H54 (cell line): ENCODE measurements around the gene ARHGAP45.
A peak's percentile ranks its signal among the peaks of the same experiment; 100 is the strongest.
"Not testable (repeated sequence)": the region's sequence is repeated elsewhere in the genome, so short reads cannot be mapped to it uniquely, and the experiment has no call there.

Experiments used
- DNase-seq: peaks from one replicate; pipeline ENCODE4 v3.0.0; 2011; ENCODE audit warnings: low spot score, mixed read lengths; ENCODE audit not compliant: insufficient read length
- FAIRE-seq: peaks from 3 replicates; lab custom pipeline; 2011; peaks lifted over from hg19 to GRCh38; lab: Jason Lieb, UNC
- POLR2A ChIP-seq: IDR thresholded peaks from 2 replicates; pipeline ENCODE4 v1.6.1; 2011; ENCODE audit warnings: low read depth, mild to moderate bottlenecking, low read length

The ARHGAP45 gene

DNA sequence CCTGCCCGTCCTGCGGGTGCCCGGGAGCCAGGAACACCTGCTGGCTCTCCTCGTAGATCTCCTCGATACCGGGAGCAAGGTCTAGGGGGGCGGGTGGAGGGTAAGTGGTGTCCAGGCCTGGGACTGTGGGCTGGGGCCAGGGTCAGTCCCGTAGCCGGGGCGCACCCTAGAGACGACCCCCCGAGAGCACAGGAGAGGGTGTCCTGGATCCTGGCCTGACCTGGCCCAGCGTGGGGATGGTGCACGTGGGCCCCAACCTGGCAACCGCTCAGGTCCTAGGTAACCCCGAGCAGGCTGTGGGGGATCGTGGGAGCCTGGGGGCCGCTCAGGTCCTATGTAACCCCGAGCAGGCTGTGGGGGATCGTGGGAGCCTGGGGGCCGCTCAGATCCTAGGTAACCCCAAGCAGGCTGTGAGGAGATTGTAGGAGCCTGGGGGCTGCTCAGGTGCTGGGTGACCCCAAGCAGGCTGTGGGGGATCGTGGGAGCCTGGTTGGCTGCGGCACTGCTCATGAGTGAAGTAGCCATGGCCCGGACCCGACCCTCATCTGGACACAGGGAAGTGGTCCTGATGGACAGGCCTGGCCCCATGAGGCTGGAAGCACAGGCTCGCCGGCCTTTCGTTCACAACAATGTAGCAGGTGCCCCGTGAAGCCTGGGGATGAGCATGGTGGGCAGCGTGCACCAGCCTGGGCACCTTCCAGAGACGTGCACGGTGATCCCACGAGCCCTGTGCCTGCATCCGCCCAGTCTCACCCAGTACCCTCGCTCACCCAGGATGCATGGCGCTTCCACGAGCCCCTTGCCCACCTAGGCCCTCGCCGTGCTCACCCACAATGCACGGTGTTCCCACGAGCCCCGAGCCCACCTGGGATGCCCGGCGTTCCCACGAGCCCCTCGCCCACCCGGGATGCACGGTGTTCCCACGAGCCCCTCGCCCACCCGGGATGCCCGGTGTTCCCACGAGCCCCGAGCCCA is 43.0 kb downstream of the ARHGAP45 start:
- FAIRE-seq = no peak
- TF ChIP-seq POLR2A = no peak

DNA sequence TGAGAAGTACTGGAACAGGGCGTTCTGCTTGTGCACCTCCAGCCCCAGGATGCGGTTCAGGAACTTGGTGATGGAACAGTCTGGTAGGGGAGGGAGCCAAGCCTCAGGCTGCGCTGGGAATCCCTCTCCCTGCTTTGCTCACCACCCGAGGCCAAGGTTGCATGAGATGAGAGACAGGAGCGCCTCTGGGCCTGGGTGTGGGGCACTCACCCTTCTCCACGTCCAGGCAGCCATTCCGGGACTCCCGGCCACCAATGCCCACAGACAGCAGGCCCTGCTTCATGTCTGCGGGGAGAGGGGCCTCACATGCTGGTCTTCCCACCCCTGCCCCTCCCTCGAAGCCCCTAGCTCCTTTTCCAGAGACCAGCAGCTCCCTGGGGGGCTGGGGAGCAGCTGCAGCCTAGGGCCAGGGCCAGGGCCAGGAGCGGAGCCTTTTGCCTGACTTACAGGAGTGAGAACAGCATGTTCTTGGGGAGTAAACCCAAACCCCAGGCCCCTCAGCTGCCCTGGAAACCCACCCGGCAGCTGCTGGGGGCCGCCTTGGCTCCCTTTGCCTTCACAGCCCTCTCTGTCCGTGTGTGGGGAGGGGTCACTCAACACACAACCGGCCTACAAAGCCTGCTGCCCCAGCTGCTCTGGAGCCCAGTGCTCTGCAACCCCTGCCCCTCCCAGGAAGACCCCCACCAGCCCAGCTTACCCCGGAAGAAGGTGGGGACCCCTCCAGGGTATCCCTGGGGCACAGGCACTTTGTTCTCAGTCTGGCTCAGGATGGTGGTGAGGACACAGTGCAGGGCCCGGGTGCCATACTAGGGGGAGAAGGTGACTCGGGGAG is 44.1 kb downstream of the ARHGAP45 start:
- no peak for FAIRE-seq

More for the DNA sequence above, 43.0 kb downstream of the ARHGAP45 start:
- DNase-seq = no peak

DNA sequence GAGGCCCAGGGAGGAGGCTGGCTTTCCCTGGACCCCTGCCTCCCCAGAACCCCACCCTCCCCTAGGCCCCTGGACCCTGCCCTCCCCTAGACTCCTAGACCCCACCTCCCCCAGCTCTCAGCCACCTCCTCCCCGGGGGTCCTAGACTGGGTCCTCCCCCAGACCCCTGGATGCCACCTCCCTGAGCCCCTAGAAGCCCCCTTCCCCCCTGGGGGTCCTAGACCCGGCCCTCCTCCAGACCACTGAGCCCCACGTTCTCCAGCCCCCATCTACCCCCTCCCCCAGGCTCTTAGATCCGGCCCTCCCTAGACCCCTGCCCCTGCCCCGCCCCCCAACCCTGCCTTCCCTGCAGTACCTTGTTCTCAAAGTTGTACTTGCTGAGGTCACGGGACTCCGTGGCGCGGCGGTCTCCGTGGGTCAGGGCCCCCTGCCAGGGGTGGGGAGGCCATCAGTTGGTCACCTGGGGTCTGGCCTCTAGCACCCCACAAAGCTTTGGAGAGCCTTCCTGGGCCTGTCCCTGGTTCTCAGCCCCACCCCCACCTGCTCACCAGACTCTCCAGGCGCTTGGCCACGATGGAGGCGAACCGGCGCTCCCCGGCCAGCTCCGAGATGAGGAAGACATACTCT is 44.8 kb downstream of the ARHGAP45 start:
- no peak for FAIRE-seq

More for the DNA sequence above, 44.1 kb downstream of the ARHGAP45 start:
- no peak for DNase-seq
- no peak for TF ChIP-seq POLR2A

DNA sequence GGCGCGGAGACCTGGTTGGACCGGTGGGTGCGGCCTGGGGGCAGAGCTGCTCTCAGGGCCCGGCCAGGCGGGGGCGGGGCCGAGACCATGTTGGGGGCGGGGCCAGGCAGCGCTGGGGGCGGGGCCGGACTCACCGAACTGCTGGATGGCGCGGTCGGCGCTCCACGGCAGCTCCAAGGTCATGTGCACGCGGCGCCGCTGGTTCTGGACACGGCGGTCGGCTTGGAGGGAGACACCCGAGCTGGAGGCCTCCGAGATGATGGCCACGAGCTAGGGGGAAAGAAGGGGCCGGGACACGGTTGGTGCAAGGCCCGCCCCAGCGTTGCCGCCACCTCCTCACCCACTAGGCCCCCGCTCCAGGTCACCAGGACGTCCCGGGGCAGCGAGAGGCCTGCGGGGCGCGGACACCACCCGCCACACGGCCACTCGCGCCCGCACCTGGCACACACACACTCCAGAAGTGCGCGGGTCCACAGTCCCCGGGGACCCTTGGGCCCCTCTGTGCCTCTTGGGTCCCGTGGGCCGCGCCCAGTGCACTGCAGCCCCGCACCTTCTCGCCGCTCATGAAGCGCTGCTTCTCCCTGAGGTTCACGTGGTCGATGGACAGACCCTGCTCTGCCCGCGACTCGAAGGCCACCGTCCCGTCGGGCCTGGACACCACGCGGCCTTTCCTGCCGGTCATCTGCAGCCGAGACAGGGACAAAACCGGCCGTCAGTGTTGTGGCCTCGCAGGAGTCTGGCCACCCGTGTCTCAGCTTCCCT is 45.5 kb downstream of the ARHGAP45 start:
- DNase-seq = no peak
- TF ChIP-seq POLR2A = no peak
- FAIRE-seq = no peak

More for the DNA sequence above, 44.8 kb downstream of the ARHGAP45 start:
- DNase-seq = no peak
- TF ChIP-seq POLR2A = no peak

DNA sequence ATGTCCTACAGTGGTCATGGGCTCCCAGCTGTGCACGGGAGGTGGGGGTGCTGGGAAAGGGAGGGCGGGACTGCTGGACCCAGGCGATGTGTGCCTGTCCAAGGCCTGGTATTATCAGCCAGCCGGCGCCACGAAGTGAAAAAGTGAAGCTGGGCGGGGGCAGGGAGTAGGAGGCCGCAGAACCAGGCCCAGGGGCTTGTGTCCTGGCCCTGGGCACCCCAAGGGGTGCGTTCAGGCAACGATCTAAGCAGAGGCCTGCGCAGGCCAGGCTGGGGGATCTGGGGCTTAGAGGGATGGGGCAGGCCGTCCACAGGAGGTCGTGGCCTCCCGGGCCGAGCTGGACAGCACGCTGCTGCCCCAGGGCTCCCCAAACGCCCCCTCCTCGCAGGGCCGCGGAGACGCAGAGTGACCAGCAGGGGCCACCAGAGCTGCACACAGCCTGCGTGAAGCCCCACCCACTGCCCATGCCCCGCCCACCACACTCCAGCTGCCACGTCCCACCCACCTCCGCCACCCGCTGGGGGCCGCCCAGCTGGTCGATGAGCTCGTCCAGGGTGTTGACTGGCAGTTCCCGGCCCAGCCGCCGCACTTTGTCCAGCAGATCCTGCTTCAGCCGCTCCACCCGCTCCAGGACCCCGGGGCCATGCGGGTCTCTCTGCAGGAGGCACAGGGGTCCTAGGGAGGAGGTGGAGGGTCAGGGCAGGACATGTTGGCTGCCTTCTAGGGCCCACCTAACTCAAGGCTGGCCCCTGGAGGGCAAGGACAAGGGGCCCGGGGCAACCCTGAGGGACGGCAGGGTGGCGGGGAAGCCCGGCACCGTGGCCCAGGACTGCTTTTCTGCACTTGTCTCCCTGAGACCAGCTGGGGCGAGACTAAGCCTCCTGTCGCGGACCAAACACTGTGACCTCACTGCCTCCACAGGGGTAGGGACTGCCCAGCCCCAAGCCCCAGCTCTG is 46.3 kb downstream of the ARHGAP45 start:
- DNase-seq (peak; percentile 99), FAIRE-seq (peak; percentile 72)
- TF ChIP-seq POLR2A = no peak

DNA sequence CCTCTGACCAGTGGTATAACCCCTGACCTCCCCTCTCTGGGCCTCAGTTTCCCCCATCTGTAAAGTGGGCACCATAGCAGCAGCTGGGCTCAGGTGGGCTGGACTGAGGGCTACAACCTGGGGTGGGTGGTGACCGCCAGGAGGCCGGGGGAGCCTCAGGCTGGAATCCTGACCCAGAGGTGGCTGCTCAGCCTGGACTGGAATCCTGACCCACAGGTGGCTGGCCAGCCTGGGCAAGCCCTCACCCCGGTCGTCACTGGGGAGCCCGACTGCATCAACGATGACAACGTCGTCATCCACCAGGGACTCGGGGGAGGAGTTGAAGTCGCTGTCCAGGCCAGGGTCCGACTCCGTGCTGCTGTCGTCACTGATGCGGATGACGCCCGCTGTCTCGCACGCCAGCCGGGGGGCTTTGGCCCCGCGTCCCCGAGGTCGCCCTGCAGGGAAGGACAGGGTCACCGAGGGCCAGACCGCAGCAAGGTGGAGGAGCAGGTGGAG is 47.1 kb downstream of the ARHGAP45 start:
- DNase-seq (no peak), FAIRE-seq (no peak)
- TF ChIP-seq POLR2A = no peak

DNA sequence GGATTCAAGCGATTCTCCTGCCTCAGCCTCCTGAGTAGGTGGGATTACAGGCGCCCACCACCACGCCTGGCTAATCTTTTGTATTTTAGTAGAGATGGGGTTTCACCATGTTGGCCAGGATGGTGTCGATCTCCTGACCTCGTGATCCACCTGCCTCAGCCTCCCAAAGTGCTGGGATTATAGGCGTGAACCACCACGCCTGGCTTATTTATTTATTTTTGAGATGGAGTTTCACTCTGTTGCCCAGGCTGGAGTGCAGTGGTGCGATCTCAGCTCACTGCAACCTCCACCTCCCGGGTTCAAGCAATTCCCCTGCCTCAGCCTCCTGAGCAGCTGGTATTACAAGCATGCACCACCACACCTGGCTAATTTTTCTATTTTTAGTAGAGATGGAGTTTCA is 47.8 kb downstream of the ARHGAP45 start:
- FAIRE-seq, DNase-seq: not testable (repeated sequence)

DNA sequence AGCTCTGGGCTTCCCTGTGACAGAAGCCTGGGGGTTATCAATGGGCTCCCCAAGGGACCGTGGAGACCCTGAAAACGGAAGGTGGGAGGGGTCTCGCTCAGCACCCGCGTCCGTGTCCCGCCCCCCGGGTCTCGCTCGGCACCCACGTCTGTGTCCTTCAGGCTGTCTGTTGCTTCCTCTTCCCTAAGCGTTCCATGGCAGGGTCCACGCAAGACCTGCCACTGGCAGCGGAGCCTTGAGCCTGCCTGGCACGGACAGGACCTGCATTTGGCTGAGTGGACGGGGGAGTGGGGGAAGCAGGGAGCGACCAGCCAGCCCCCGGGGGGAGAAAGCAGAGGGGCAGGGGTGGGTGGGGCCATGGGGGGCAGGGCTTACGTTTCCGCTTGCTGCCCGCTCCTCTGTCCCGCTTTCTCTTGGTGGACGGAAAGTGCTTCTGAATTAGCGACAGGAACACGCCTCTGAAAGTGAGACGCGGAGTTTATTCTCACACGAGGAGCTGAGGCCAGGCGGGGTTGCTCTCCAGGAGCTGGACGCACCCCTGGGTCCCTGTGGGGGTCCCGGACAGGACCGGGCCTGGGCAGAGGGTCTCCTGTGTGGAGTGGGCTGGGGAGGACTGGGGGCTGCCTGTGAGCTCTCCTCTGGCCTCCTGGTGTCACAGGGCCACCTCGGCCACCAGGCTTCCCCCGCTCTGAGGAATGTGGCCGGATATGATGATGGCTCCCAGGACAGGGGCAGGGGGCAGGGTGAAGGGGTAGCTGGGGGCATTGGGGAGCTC is 48.9 kb downstream of the ARHGAP45 start:
- no peak for TF ChIP-seq POLR2A
- FAIRE-seq = no peak
- DNase-seq = no peak

DNA sequence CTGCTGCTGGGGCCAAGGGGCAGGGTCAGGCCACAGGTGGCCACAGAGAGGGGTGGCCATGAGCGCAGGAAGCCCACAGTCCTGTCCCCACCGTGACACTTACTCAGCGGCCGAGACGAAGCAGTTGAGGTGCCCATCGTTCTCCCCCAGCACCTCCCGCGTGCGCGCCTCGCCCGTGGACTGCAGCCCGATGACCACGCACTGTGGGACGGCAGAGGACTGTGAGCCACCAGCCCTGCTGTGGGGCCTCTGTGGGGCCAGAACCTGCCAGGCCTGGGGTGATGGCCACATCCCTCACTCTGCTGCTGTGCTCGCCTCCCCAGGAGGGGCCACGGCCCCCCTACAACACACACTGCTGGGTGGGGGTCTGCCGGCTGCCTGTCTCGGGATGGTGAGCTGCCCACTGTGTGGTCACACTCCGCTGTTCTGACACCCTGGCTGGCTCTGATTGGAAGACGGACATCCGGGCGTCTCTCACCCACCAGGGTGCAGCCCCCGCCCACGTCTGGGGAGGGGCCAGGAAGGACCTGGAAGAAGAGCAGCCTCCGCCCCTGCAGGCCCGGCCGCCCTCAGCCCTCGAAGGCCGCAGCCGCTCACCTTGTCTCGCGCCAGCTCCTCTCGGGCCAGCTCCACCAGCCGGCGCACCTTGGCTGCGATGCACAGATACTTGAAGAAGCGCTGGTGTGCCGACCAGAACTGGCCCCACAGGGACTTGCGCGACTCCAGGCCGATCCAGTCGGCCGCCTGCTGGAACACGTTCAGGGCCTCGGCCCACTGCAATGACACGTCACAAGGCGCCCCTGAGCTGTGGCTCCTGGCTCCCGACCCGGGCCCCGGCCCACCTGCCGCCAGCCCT is 50.0 kb downstream of the ARHGAP45 start:
- FAIRE-seq = no peak
- no peak for TF ChIP-seq POLR2A

DNA sequence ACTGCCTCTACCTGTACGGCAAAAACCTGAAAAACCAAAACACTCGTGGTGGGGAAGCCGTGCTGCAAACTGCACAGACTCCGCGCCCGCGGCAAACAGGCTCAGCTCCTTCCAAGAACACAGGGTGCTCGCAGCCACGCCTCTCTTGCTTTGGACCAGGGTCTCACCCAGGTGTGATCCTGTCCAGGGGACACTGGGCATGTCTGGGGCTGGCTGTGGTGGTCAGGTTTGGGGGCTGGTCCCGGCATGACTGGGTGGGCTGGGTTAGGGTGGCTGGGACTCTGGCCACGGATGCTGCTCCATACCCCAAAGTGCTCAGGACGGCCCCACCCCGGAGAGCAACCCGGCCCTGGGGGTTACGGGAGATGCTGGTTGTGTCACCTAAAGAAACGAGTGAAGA is 50.7 kb downstream of the ARHGAP45 start:
- TF ChIP-seq POLR2A = no peak
- DNase-seq (no peak), FAIRE-seq (no peak)

More for the DNA sequence above, 50.0 kb downstream of the ARHGAP45 start:
- no peak for DNase-seq
